SKM-1 (cell line): ENCODE results near the gene PCDHGA4.
"Not testable (repeated sequence)": the region's sequence is repeated elsewhere in the genome, so short reads cannot be mapped to it uniquely, and the experiment has no call there.

Experiments
- DNase-seq: peaks from one replicate; lab custom pipeline; 2025; ENCODE audit not compliant: unreplicated experiment; lab: John Stamatoyannopoulos, UW

PCDHGA4 gene

DNA sequence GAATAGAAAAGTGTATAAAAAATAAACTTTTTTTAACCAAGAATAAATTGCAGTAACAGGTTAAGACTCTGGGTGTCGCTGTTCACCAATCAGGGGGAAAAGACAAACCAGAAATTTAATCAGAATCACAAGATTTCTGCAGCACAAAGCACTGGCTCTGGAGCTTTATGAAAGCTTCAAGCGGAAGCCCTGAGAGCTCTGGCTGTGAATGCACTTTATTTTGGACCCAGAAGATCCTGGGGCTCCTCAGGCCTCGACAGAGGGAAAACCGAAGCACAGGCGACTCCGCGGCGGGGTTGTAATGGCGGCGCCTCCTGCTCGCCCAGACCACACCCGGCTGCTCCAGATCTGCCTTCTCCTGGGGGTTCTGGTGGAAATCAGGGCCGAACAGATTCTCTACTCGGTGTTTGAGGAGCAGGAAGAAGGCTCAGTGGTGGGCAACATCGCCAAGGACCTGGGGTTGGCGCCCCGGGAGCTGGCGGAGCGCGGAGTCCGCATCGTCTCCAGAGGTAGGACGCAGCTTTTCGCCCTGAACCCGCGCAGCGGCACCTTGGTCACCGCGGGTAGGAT, at the start of gene PCDHGA4:
TSS of gene PCDHGA4 (plus strand) at position 122 of the 570 bp plus-strand sequence. CDS start at position 209, 87 bp downstream.
- no peak for DNase-seq

DNA sequence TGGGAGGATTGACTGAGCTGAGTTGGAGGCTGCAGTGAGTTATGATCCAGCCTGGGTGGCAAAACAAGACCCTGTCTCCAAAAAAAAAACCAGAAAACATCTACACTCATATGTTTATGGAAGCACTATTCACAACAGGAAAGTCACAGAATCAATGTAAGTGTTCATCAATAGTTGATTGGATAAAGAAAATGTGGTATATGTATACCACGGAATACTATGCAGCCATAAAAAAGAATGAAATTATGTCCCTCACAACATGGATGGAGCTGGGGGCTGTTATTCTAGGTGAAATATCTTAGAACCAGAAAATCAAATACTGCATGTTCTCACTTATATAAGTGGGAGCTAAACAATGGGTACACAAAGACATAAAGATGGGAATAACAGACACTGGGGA, 48.2 kb upstream of the PCDHGA4 start:
- no peak for DNase-seq

GRCh38 chr5:141313711-141314110, 41.1 kb upstream of the PCDHGA4 start:
- DNase-seq = no peak

GRCh38 chr5:141316963-141317362, 37.9 kb upstream of the PCDHGA4 start:
- not testable (repeated sequence) for DNase-seq

DNA sequence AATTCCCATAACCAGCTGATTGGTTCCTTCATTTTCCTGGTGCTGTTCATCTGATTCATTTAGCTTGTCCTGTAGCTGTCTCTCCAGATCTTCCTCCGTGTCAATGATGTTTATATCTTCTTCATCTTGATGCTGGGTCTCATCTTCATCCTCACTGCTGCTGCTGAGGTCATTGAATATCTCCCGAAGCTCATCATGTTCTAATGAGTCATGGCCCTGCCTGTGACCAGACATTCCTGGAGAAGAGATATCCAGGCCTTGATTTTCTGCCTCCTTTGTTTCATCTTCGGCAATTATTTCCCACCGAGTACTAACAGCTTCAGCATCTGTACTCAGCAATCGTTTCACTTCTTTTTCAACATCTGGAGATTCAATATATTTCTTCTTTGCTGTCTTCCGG, 35.6 kb upstream of the PCDHGA4 start:
- DNase-seq = no peak

DNA sequence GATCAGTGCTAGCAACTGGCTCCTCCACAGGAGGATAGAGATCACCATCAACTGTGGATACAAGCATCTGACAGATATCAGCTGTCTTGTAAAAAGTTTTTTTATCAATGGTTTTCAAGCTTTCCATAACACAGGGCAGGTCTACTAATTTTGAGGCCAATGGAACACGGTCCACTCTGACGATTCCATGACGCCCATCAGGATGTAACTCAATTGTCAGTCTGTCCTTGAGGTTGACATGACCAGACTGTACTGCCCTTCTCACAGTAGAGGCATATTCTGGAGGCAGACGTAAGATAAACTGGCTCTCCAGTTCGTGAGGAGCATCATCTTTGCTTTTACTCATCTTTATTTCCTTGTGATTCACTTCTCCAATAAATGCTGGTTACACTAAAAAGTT, 35.1 kb upstream of the PCDHGA4 start:
- DNase-seq = no peak

DNA sequence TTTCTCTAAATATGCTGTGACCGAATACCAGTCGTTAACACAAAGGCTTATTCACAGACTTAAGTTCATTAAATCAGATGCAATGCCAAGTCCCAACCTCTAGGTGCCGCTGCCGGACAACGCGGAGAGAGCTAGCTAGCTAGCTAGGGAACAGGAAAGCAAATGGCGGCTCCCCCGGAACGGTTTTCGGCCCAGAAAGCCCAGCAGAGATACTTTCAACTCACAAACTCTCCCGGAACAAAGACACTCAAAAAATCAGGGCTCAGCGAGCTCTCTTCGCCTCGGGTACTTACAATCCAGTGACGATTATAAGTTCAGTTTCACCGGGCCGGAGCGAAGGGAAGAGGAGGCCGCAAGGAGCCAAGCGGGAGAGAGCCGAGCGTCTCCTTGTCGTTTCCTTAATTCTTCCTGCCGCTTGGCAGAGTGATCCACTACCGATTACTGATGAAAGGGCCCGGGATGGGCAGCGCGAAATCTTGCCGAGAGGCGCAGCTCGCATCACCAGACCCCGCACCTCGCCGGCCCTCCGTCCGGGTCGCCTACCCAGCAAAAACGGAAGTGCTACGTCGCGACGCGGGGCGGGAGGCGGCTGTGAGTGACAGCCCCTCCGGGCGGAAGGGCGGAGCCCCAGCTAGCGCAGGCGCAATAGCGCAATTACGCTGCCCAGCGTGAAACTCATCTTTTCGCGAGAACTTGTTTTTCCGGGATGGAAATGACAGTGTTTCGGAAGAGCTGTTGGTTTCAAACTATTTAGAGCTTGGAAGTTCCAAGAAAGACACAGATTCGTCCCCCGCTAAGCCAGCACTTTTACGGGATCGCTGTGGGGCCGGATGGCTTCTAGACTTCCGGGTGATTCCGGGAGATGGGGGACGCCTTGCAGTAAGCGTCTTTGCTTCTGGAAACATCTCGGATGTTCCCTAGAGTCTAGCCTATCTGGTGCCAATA, 34.3 kb upstream of the PCDHGA4 start, which contains the start of gene TAF7:
TSS of gene TAF7 (minus strand) at position 560 of the 945 bp plus-strand sequence. CDS start 740 bp downstream, outside the sequence.
- peak; percentile 62 for DNase-seq

DNA sequence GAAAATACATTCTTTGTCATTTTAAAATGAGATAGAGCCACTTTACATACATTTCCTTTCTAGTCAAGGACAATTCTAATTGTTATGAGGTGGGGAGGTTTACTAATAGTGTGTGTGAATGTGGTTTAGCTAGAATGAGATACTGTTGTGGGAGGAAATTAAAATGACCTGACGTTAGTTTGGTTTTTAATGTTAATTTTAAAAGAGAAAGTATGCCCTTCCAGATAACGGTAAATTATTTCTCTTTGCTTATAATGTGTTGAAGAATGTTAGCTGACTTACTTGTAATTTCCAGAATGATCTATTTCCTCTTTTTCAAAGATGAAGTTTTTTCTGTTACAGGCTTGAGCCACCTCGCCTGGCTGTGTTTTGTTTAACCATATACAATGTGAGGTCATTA, 32.6 kb upstream of the PCDHGA4 start:
- no peak for DNase-seq

DNA sequence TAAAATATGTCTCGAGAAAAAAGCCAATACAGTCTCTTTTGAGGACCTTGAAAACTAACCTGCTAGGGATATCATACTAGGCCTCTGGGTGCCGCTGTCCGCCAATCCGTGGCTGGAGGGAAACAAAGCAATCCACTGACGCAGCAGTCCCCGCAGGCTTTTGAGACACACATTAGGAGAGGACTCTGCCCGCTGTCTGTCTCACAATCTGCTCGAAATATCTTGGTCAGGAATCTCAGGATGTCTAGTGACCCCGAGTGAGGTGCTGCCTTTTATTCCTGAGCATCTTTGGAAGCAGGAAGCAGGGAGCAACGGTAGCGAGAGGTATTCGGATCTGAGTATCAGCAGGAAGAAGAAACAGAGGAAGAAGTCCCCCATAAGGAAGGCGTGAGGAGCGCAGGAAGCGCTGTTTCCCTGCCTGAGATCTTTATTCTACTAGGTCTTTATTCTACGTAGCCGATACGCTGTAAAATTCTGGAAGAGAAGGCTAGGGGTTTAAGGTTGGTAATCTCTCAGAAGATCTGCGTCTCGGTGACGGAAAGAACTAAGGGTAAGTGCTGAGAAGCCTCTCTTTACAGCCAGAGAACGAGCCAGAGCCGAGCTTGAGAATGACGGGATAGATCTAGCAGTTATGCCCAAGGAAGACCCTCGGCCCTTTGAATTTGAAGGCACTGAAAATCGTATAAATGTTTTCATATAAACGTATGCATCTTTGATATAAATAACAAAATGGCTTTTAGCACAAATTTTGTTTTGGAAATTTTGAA, 28.6 kb upstream of the PCDHGA4 start:
- DNase-seq = no peak

- no peak for DNase-seq
Observed at GRCh38 chr5:141328231-141328630, 26.6 kb upstream of the PCDHGA4 start.

DNA sequence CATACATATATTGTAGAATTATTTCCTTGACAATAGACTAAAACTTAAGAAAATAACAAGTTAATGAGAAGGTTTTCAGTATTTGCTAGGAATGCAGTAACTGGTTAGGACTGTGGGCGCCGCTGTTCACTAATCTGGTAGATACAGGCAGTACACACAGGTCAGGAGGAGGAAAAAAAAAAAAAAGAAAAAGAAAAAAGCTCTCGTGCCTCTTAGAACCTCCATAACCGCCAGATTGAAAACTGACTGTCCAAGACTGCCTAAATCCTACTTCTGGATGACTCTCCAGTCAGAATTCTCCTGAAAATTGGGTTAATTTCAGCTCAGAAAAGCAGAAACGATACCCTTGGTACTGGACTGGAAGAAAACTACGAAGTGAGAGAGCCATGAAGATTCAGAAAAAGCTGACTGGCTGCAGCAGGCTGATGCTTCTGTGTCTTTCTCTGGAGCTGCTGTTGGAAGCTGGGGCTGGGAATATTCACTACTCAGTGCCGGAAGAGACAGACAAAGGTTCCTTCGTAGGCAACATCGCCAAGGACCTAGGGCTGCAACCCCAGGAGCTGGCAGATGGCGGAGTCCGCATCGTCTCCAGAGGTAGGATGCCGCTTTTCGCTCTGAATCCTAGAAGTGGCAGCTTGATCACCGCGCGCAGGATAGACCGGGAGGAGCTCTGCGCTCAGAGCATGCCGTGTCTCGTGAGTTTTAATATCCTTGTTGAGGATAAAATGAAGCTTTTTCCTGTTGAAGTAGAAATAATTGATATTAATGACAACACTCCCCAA, 24.3 kb upstream of the PCDHGA4 start, which contains the start of gene PCDHGA1:
TSS of gene PCDHGA1 (plus strand) at position 216 of the 782 bp plus-strand sequence.
- no peak for DNase-seq

- not testable (repeated sequence) for DNase-seq
Observed at GRCh38 chr5:141332571-141332970, 22.2 kb upstream of the PCDHGA4 start.

- DNase-seq = no peak
Observed at GRCh38 chr5:141338538-141339306, 16.1 kb upstream of the PCDHGA4 start, which contains the start of gene PCDHGA2. PCDHGA2 (plus strand) TSS chr5:141338760.

DNA sequence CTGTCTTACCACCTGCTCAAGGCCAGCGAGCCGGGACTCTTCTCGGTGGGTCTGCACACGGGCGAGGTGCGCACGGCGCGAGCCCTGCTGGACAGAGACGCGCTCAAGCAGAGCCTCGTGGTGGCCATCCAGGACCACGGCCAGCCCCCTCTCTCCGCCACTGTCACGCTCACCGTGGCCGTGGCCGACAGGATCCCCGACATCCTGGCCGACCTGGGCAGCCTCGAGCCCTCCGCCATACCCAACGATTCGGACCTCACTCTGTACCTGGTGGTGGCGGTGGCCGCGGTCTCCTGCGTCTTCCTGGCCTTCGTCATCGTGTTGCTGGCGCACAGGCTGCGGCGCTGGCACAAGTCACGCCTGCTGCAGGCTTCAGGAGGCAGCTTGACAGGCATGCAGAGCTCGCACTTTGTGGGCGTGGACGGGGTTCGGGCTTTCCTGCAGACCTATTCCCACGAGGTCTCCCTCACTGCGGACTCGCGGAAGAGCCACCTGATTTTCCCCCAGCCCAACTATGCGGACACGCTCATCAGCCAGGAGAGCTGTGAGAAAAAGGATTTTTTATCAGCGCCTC, 14.0 kb upstream of the PCDHGA4 start:
- not testable (repeated sequence) for DNase-seq

- DNase-seq = no peak
Observed at GRCh38 chr5:141342773-141343172, 12.0 kb upstream of the PCDHGA4 start.

DNA sequence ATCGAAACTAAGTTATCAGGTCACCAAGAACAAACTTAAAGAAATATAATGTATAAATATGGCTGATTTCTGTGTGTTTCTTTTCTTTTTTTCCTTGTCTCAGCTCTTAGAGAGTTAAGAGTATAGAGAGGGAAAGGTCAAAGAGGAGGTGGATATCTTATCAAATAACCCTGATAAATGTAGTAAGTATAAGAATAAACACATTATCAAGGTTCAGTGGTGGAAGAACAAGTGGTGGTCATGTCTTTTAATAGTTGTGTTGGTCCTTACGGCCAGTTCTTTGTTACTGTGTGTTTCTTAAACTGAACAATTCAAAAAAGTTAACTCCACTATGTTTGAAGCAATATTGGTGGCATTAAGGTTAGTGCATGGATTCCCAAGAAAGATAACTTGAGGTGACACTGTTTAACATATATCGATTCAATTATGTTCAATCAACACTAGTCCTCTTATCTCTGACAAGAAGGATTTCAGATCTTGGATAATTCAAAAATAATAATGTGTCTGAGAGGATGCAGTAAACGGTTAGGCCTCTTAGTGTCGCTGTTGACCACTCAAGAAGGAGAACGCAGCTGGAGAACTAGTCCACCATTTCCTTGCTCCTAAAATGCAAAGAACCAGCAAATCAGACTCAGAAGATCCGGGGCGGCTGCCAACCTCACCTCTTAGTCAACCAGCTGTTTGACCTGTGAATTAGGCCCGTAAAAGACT, 11.4 kb upstream of the PCDHGA4 start, which contains the start of gene PCDHGA3:
TSS of gene PCDHGA3 (plus strand) at position 588 of the 711 bp plus-strand sequence. CDS start 205 bp downstream, outside the sequence.
- no peak for DNase-seq

GRCh38 chr5:141343953-141344463, 10.8 kb upstream of the PCDHGA4 start:
- DNase-seq = no peak

GRCh38 chr5:141345327-141345726, 9.5 kb upstream of the PCDHGA4 start:
- DNase-seq = no peak
